Stimulated activated CD4-positive, alpha-beta T cell treated with anti-CD3 and anti-CD28 coated beads, Interleukin-12 subunit alpha, Interleukin-12 subunit beta, amount 100 ng/mL, for 24 hours (primary cell): ENCODE data around the gene LMNA.
"Not testable (repeated sequence)": the region's sequence is repeated elsewhere in the genome, so short reads cannot be mapped to it uniquely, and the experiment has no call there.

Source experiments
- DNase-seq, 2 experiments: peaks; one replicate each; pipeline ENCODE4 v3.0.0-alpha.2; 2020; ENCODE audit warnings: low read depth in 2 of 2

Gene LMNA

DNA sequence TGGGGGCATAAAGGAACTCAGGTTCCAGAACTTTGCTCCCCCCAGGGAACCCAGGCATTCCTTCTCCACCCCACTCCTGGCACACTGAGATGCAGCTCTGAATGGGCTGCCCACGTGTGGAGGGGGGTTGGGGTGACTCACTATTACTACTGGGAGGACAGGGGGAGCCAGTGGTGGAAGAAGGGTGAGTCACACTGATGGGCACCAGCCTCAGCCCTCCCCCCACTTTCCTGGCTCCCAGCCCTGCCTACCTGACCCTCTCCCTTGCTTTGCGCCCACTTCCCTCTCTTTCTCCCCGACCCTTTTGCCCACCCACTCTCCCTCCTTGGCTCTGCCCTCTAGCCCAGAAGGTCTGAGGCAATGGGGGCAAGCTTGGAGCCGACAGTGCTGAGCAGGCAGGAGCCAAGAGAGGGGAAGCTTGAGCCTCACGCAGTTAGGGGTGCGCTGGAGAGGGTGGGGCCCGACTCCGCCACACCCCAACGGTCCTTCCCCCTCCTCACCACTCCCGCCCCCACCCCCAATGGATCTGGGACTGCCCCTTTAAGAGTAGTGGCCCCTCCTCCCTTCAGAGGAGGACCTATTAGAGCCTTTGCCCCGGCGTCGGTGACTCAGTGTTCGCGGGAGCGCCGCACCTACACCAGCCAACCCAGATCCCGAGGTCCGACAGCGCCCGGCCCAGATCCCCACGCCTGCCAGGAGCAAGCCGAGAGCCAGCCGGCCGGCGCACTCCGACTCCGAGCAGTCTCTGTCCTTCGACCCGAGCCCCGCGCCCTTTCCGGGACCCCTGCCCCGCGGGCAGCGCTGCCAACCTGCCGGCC lies at the start of gene LMNA:
TSS of gene LMNA (plus strand) at position 611 of the 818 bp plus-strand sequence. CDS start 208 bp downstream, outside the sequence.
- peak; percentile 44 to 75 for DNase-seq

DNA sequence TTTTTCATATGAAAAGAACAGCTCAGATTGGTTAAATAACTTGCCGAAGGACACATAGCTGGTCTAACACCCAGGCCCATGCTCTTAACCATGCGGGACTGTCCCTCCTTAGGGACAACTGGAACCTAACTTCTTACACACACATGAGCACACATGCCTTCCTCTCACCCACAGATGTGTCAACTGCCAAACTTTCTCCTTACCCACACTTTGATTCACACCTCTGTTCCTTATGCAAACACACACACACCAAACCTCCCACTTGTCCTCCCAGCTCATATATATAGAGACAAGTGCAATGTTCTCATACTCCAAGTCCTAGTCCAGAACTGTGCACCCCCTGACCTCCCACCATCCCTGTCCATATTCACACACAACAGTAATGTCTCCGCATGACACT lies 49.3 kb upstream of the LMNA start:
- DNase-seq, result no peak

DNA sequence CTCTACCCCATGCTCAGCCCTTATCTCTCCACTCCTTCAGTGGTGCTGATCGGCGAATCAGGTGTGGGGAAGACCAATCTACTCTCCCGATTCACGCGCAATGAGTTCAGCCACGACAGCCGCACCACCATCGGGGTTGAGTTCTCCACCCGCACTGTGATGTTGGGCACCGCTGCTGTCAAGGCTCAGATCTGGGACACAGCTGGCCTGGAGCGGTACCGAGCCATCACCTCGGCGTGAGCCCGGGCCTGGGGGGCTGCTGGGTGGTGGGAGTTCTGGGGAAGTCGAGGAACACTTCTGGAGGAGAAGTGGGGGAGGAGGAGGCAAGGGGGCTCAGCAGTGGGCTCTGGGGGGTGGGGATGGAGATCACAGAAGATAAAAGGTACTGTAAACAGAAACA lies 48.6 kb upstream of the LMNA start:
- no peak for DNase-seq

DNA sequence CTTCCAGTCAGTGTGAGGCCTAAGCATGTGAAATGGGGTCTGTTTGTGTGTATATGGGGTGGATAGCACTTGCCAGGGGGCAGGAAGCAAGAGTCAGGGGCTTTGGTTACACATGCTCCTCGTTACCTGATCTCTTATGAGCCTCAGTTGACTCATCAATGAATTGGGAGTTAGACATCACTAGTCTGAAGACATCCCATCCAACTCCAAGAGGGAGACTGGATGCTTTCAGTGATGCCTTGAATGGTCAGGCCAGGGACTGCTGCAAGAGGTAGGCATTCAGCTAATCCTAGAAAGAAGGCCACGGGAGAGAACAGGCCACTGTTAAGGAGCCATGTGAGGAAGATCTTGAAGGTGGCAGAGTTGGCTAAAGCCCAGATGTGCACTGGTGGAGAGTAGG lies 47.2 kb upstream of the LMNA start:
- no peak for DNase-seq

DNA sequence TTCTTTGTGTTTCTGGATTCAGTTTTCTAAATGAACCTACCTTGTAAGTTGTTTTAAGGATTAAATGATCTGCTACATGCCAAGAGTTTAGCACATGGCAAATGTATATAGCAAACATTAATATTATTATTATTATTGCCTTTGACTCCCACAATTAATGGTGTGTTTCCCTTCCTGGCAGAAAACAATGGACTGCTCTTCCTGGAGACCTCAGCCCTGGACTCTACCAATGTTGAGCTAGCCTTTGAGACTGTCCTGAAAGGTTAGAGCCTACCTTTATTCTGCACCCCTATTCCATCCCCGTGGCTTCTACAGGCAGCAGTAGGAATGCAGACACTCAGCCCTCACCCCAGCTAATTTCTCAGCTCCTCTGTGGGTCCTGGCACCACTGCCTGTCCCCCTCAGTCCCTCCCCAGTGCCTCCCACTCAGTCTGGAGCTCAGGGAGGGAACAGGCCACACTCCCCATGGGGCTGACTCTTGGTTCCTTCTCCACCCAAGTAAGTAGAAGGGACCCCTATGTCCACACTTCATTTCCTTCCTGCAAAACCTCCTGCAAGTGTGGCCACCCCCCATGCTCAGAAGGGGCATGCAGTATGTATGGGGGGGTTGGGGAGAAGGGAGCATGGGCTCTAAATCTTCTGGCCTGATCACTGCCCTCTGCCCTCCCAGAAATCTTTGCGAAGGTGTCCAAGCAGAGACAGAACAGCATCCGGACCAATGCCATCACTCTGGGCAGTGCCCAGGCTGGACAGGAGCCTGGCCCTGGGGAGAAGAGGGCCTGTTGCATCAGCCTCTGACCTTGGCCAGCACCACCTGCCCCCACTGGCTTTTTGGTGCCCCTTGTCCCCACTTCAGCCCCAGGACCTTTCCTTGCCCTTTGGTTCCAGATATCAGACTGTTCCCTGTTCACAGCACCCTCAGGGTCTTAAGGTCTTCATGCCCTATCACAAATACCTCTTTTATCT lies 44.7 kb upstream of the LMNA start:
- DNase-seq, result no peak

DNA sequence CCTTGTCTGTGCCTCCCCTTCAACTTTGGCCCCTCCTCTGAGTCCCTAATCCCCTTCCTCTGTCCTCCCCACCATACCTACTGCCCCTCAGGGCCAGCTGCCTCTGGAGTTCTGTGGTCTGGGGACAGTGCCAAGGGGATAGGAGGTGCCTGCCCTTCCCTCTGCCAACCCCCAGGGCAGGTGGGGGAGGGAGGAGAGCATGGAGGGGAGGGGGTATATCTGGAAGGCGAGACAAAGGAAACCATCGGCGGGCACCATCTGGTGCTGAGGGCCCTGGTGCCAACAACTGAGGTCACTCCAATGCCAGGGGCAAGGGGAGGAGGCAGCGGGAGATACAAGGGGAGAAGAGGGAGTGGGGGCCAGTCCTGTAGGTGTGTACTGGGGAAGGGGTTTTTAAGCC lies 44.0 kb upstream of the LMNA start:
- DNase-seq, result no peak

DNA sequence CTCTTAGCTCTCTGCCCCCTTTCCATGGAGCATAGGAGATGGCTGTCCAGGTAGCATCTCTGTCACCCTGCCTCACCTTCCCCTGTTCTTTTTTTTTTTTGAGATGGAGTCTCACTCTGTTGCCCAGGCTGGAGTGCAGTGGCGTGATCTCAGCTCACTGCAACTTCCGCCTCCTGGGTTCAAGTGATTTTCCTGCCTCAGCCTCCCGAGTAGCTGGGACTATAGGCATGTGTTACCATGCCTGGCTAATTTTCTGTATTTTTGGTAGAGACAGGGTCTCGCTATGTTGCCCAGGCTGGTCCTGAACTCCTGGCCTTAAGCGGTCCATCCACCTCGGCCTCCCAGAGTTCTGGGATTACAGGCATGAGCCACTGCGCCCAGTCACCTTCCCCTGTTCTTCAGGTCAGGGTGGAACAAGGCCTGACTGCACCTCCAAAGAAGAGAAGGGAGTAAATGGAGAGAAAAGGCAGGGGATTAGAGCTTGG lies 43.1 kb upstream of the LMNA start:
- not testable (repeated sequence) for DNase-seq

DNA sequence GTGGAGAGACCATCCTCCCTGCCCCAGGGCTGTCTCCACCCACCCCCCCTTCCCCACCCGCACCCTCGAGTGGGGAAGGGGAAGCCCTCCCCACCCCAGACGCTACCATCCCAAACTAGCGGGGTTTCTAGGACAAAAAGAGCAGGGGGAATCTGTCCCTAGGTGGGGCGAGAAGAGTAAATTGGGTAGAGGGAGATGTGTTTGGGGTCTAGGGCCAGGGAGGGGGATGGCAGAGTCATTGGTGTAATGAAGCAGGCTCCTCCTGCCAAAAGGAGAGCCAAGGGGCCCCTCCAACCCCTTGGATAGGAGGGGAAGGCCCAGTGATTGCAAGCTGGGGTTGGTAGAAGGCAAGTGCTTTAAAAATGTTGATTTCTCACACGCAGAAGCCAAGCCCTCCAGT lies 42.3 kb upstream of the LMNA start:
- no peak for DNase-seq

DNA sequence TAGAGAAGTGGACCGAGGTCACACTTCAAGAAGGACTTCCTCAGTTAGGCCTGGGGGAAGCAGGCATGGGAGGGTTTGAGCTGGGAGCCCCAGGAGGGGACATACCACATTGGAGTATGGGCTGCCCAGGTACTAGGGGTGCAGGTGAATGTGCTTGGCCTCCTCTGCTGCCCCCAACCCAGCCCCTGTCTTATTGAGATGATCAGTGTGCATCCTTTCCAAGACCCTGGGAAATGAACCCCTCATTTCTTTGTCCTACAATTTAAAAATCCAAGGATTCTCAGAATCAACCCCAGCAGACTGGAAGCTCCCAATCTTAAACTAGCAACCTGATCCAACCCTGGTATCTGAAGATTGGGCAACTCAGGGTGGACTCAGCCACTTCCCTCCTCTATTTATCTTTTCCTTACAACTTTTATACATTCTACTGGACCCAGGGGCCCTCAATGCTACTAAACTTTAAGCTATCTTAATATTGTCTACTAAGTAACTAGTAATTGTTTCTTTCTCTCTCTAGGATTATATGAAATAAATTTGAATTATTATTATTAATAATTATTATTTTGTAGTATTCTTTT lies 41.3 kb upstream of the LMNA start:
- no peak for DNase-seq

DNA sequence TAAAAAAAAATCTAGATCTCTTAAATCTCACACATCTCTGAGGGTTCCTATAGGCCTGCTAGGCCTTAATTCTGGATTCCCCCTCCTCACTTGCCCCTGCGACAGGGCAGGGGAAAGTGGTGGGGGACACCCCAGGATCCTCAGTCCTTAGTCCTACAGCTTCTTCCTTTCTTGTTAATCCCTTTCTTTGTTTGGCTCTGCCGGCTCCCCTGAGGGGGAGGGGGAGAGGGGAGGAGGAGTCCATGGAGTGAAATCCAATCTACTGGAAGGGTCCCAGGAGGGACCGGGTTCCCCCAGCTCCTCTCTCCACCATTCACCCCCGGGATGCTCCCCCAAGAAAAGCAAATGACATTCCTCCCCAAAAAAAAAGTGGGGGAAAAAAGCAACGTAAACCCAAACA lies 40.8 kb upstream of the LMNA start:
- DNase-seq, result no peak

DNA sequence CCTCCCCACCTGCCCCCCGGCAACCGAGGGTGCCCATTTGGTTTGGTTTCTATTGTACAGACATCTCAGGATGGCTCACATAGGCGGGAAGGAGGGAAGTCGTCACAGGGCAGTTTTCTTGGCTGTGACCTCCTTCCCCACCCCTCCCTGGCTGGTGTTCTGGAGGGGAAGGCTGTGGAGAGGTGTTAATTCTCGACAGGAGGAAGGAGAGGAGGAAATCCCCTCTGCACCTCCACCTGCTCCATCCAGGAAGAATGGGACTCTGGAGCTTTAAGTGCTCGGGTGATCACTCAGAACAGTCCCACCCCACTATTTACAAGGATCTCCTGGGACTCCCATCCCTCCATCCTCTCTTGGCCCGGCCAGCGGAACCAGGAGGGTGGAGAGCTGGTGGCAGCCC lies 39.9 kb upstream of the LMNA start:
- DNase-seq, result no peak

DNA sequence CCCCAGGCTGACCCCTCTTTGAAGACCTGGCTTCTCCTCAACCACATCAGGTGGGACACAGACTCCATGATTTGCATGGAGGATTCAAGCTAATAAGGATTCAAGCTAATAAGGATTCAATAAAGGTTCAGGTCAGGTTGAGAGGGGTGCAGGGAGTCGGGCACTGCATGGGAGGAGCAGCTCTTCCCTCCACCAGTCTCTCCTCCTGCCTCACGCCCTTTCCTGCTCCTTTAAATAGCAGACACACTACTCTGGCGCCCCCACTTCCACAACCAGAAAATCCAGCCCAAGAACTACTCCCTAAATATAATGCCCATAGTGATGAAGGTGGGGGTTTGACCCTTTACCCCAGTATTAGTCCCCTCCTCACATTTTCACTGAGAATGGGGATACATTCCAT lies 39.3 kb upstream of the LMNA start:
- no peak for DNase-seq

DNA sequence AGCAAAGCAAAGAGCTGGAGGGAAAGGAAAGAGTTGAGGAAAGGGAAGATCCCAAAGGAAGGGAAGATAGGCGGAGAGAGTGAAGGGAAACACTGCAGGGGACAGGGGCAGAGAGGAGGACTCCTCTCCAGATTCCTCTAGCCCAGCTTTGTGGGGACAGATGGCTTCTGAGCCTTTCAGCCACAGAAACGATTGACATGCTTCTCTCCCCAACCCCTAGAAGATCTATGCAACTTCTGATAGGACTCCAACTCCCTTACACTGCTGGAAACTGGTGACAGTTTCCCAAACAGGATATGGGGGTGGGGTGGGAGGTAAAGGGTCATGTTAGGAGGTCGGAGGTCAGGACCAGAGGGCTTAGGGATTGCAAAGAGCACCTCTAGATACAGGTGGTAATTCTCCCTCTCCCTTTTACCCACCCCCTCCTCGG lies 38.7 kb upstream of the LMNA start:
- DNase-seq, result no peak

DNA sequence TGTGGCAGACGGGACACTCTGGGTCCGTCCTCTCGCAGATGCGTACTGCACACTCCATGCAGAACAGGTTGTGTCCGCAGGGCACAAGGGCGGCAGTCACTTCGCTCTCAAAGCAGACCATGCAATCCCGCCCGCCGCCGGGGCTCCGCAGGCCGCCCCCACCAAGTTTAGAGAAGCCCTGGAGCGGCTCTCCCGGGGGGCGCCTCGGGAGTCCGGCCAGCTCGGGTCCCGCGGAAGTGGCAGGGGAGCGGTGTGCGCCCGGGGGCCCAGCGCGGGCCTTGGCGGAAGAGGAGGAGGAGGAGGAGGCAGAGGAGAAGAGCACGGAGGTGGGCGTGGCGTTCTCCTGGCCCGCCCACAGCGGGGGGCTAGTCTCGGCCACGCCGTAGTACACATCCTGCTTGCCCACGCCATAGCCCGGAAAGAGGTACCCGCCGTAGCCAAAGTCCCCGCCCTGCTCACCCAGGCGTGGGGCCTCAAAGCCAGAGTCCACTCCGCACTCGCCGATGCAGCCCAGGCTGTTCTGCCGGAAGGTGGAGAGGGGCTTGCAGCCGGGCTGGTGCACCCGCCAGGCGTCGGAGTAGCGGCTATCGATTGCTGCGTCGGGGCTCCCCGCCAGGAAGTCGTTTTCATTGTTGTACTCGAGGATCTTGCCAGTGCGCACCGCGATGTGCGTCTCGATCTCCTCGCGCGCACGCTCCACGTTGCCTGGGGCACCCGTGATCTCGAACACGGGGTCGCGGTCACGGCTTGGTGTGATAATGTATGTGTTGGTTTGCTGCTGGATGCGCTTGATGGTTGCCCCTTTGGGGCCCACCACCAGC lies 37.7 kb upstream of the LMNA start:
- DNase-seq, result no peak

DNA sequence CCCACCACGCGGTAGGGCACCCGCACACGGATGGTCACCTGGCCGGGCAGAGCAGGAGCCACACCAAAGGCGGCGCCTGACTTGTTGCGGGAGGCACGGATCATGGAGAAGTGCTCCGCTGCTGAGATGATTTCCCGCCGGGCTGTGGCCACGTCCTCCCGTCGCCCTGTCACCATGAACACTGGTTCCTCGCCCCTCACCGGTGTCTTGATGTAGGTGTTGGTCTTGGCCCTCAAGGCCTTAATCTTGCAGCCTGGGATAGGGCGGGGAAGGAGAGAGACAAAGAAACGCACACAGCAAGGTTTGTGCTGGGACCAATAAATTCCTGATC lies 37.1 kb upstream of the LMNA start:
- DNase-seq, result no peak

DNA sequence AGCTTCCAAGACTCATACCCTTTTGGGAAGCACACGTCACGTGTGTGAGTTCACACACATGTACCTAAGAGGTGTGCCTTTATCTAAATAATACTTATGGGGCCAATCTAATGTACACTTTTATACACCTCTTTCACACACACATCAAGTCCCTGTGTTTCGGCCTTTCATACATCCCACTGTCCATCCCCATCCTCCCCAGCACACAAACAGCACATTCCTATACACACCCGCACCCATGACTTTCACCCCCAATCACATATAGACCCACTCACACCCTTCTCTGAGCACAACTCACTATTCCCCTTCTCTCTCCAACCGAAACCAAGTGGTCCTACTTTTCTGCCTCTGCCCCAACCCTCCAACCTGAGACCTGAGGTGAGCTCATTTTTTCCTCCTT lies 35.8 kb upstream of the LMNA start:
- no peak for DNase-seq

DNA sequence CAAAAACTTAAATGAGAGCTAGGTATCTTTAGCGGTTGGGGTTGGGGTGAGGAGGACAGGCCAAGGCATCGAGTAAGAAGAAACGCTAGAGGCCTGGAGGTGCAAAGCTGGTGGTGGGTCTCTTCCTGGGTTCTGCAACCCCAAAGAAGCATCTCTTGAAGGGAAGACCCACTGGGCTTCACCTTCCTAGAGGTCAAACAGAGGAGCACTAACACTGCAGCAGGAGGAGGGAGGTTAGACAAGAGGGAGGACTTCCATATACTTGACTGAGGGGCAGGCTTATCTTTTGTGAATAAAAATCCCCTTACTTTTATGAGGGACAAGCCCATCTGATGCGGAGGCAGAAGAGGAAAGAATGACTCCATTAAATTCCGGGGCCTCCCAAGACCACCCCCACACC lies 34.7 kb upstream of the LMNA start:
- no peak for DNase-seq

DNA sequence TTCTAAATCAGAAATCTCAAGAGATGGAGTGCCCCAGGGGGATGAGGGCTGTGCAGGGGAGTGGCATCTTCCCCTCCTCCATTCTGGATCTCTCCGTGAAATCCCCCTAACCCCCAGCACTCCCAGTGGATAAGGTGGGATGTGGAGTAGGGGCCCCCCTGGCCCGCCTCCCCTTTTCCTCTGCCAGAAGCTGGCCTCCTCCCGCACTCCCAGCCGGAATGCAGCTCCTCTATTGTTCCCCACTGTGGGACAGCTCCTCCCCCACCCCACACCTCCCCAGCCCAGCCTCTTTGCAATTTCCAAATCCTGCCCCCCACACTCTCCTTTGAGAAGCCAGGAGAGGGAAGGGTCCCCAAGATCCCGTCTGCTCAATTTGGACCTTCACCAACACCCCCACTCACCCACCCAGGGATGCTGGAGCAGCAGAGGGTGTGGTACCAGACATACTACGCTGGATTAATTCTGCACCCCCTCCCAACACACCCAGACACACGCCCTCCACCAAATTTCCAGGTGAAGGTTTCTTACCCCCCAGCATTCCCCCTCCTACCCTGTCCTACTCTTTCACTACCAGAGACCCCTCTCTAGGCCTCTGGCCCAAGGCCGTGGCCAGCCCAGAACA lies 34.2 kb upstream of the LMNA start:
- DNase-seq, result no peak

DNA sequence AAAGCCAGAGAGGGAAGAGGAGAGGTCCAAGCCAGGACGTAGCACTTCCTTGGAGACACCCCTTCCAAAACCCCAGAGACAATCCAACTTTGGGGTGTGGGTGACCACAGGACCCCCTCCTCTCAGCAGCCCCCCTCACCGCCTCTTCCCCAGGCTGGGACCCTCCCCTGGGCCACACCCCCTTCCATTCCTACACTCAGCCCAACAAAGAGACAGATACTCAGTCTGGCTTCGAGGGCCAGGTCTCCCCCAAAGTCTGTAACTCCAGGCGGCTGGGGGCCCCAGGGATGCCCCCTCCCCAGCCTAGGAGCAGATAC lies 33.7 kb upstream of the LMNA start:
- DNase-seq, result no peak

DNA sequence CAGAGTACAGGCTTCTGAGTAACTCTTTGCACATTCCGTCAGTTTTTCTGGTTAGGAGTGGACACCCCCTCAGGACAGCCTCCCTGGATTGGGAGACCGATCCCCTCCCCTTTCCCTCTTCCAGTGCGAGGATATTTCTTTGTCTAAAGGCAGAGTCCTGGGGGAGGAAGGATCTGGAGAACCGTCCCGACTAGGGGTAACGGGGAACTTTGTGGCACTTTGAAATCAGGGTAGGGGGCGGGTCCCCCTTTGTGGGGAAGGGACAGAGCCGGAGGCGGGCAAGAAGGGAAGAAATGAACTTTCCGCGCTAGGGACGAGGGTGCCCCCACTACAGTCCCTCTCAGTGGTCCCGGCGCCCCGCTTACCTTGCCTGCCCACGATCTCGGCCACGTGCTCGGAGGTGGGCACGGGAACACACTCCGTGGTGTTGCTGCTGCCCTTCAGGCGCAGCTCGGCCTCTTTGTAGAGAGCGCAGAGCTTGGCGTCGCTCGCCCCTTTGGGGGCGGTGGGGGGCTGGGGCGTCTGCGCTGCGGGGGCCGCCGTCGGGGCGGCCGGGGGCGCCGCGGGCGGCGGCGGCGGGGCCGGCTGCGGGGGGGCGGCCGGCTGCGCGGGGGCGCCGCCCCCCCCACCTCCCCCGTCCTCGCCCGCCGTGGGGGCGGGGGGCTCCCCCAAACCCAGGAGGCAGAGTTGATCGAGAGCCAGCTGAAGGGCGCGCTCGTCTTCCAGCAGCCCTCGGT lies 33.2 kb upstream of the LMNA start:
- DNase-seq, result no peak

DNA sequence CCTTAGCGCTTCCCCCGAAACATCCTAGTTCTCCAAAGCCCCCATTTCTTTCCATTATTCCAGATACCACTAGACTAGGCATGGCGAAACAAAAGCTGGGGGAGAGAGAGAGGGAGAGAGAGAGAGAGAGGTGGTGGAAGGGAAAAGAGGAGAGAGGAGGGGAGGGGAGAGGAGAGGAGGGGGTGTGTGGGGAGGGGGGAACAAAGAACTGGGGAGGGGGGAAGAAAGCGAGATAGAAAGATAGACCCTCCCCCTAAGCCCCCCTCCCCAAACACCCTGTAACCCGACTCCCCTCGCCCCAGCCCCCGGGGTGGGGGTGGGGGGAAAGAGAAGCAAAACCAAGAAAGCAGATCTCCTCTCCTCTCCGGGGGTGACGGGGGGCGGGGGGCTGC lies 32.6 kb upstream of the LMNA start:
- no peak for DNase-seq
